ENCODE data around the gene CAMK4. TPM values are rescaled to one million over a fixed set of nuclear protein-coding genes. Genes with fewer than 3 reads are reported as not detected.

Gene CAMK4
- total and polyA plus RNA-seq, 2 of the 8 experiments (the other 6 are each of a cell fraction or from before 2014, with no cell fraction given), result 1.8 to 8.3 TPM

- no peak overlapping the region for H3K4me2 ChIP-seq (ENCODE audit: insufficient read depth in 1 of 2, low read depth in 2 of 2, low read length in 2 of 2)
- H2BK5ac ChIP-seq (ENCODE audit: low read depth, low read length), result no peak overlapping the region
- no peak overlapping the region for H3K18ac ChIP-seq (ENCODE audit: extremely low read depth, low read length)
- H3K27ac ChIP-seq (ENCODE audit: low read depth, low read length), result no peak overlapping the region
- no peak overlapping the region for H3K4ac ChIP-seq (replicated peaks; ENCODE audit: insufficient read length, low read depth, low read length)
- H3K36me3 ChIP-seq (ENCODE audit: control insufficient read depth in 2 of 4, insufficient read depth in 4 of 4, low read length in 3 of 4), result no peaks in the 10 kb centered on the region
- no peaks in the 10 kb centered on the region for H3K23me2 ChIP-seq (ENCODE audit: low read depth, low read length)
- H3K4me1 ChIP-seq (replicated peaks in 1 of 4; ENCODE audit: control insufficient read depth in 3 of 4, insufficient read depth in 4 of 4, low read length in 3 of 4), result no peaks in the 10 kb centered on the region
- H4K91ac ChIP-seq (replicated peaks; ENCODE audit: insufficient read length, low read length), result no peak overlapping the region
- H3K14ac ChIP-seq (ENCODE audit: insufficient read length), result no peak overlapping the region
- no peaks in the 10 kb centered on the region for H4K20me1 ChIP-seq (replicated peaks in 1 of 2; ENCODE audit: control insufficient read depth in 1 of 2, insufficient read depth in 2 of 2, low read length in 2 of 2)
- FAIRE-seq, result no peak
- no peak overlapping the region for H2BK12ac ChIP-seq (ENCODE audit: low read depth, low read length)
- no peak overlapping the region for H2BK20ac ChIP-seq (ENCODE audit: low read length)
- H2AFZ ChIP-seq (ENCODE audit: low read length), result no peak overlapping the region
- TF ChIP-seq MAX (IDR thresholded peaks at IDR 0.05) (no peak), NRF1 (IDR thresholded peaks at IDR 0.05; ENCODE audit: low read depth, low read length) (no peak), SP4 (IDR thresholded peaks at IDR 0.05; ENCODE audit: low read length) (no peak), PHF8 (conservative IDR thresholded peaks at IDR 0.05; ENCODE audit: low read depth, low read length) (no peak)
- ChIA-PET CTCF (ENCODE audit: partially characterized antibody) (no interaction called here), POLR2A (ENCODE audit: partially characterized antibody) (no interaction called here)
- no peaks in the 10 kb centered on the region for H3K79me1 ChIP-seq (ENCODE audit: low read depth, low read length)
- no peaks in the 10 kb centered on the region for H3K79me2 ChIP-seq (ENCODE audit: control insufficient read depth in 1 of 2, insufficient read depth in 2 of 2, low read length in 2 of 2)
- H3K4me3 ChIP-seq (ENCODE audit: extremely low read depth in 1 of 4, insufficient read depth in 2 of 4, low read depth in 3 of 4, low read length in 4 of 4), result no peak overlapping the region
- H3K9me3 ChIP-seq (ENCODE audit: insufficient read depth in 2 of 2, low read depth in 1 of 2, low read length in 1 of 2), result no peaks in the 10 kb centered on the region
- H4K8ac ChIP-seq (ENCODE audit: extremely low read depth, insufficient read depth, low read length), result no peak overlapping the region
- H3K27me3 ChIP-seq (replicated peaks in 1 of 4; ENCODE audit: control insufficient read depth in 3 of 4, extremely low read depth in 1 of 4, insufficient read depth in 3 of 4, low read length in 3 of 4), result no peaks in the 10 kb centered on the region
- no peak overlapping the region for H3K56ac ChIP-seq (replicated peaks; ENCODE audit: insufficient read length, low read depth, low read length)
- no peak overlapping the region for H3K23ac ChIP-seq (ENCODE audit: insufficient read length)
- no peak overlapping the region for H3K9ac ChIP-seq (replicated peaks in 1 of 4; ENCODE audit: extremely low read depth in 1 of 4, low read depth in 3 of 4, low read length in 3 of 4)
- no peak overlapping the region for H2AK5ac ChIP-seq (ENCODE audit: low read depth, low read length)
- H2BK15ac ChIP-seq (ENCODE audit: low read length), result no peak overlapping the region
- DNase-seq (ENCODE audit: low read depth in 1 of 2, low spot score in 2 of 2), result no peak
- no peak overlapping the region for H4K5ac ChIP-seq (ENCODE audit: insufficient read length, low read depth, low read length)
- H2BK120ac ChIP-seq (replicated peaks; ENCODE audit: low read depth, low read length), result no peak overlapping the region
These were observed 160.9 kb downstream of the CAMK4 start for GRCh38 chr5:111385051-111385450.

Measured in H1 (cell line).